PC-9 (cell line): ENCODE measurements around the gene CD2BP2.
"Not testable (repeated sequence)": the region's sequence is repeated elsewhere in the genome, so short reads cannot be mapped to it uniquely, and the experiment has no call there.

Experiments
- CTCF ChIP-seq: fragments of 200-600 bp; sonication (generic); conservative IDR thresholded peaks from 2 replicates; pipeline ENCODE4 v1.6.1; 2017; ENCODE audit warnings: mixed run types, antibody characterized with exemption, mild to moderate bottlenecking, moderate library complexity
- EZH2 ChIP-seq: fragments of 200-600 bp; sonication (generic); IDR thresholded peaks from 2 replicates; pipeline ENCODE4 v1.8.0; 2017; ENCODE audit warnings: antibody characterized with exemption, low read depth

DNA sequence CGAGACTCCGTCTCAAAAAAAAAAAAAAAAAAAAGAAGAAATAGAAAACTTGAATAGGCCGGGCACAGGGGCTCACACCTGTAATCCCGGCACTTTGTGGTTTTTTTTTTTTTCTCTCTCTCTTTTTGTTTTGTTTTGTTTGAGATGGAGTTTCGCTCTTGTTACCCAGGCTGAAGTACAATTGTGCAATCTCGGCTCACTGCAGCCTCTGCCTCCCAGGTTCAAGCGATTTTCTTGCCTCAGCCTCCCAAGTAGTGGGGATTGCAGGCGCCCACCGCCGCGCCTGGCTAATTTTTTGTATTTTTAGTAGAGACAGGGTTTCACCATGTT, 11.7 kb downstream of the CD2BP2 start:
- TF ChIP-seq CTCF, EZH2: not testable (repeated sequence)
